Osteoblast (primary cell): Measurements from ENCODE around the gene NTRK3. TPM values are rescaled to one million over a fixed set of nuclear protein-coding genes. Genes with fewer than 3 reads are reported as not detected.

Experiments
- DNase-seq: peaks from one replicate; pipeline ENCODE4 v3.0.0; 2011; ENCODE audit warnings: low spot score, mixed read lengths; ENCODE audit not compliant: insufficient read length; ENCODE audit errors: missing footprints
- H2AFZ ChIP-seq: 2 replicates; pipeline ENCODE4 v1.6.0; 2011; ENCODE audit warnings: mild to moderate bottlenecking, low read length
- H3K27ac ChIP-seq: 2 replicates; pipeline ENCODE4 v1.5.1; 2011; ENCODE audit warnings: mild to moderate bottlenecking, low read depth, low read length, moderate library complexity
- H3K27me3 ChIP-seq: 2 replicates; pipeline ENCODE4 v1.6.0; 2012; ENCODE audit warnings: mild to moderate bottlenecking, control low read depth, inconsistent platforms, low read length, moderate library complexity; ENCODE audit not compliant: insufficient read depth
- H3K36me3 ChIP-seq: 2 replicates; pipeline ENCODE4 v1.5.1; 2011; ENCODE audit warnings: mild to moderate bottlenecking, low read length, control low read depth, moderate library complexity; ENCODE audit not compliant: insufficient read depth
- H3K4me1 ChIP-seq: 2 replicates; pipeline ENCODE4 v1.5.1; 2011; ENCODE audit warnings: mild to moderate bottlenecking, low read length, control low read depth, moderate library complexity; ENCODE audit not compliant: insufficient read depth
- H3K4me2 ChIP-seq: 2 replicates; pipeline ENCODE4 v1.6.0; 2011; ENCODE audit warnings: mild to moderate bottlenecking, low read length; ENCODE audit not compliant: insufficient read depth
- H3K4me3 ChIP-seq: fragments of 200-600 bp; sonication (generic); 3 replicates; pipeline ENCODE4 v1.5.1; 2012; ENCODE audit warnings: mild to moderate bottlenecking, low read length, inconsistent platforms; ENCODE audit not compliant: insufficient read depth
- H3K79me2 ChIP-seq: 2 replicates; pipeline ENCODE4 v1.6.0; 2012; ENCODE audit warnings: mild to moderate bottlenecking, low read length, control low read depth, inconsistent platforms; ENCODE audit not compliant: insufficient read depth
- H3K9me3 ChIP-seq: 2 replicates; pipeline ENCODE4 v1.5.1; 2011; ENCODE audit warnings: low read depth, low read length, control low read depth
- H4K20me1 ChIP-seq: 2 replicates; pipeline ENCODE4 v1.6.0; 2012; ENCODE audit warnings: mild to moderate bottlenecking, low read length, control low read depth; ENCODE audit not compliant: insufficient read depth
- total RNA-seq: library from RNA; depleted of rRNA; stranded (reverse); fragments of >200 nt; gene quantifications from 2 replicates; pipeline ENCODE4 v1.2.3, GENCODE V29; 2012
- TF ChIP-seq, protein P1 (sequence below): IDR thresholded peaks from 2 replicates; pipeline ENCODE4 v1.5.1; 2011; ENCODE audit warnings: mild to moderate bottlenecking, low read depth, low read length, moderate library complexity; ENCODE audit errors: extremely low read depth

NTRK3 gene
- total RNA-seq, 1 donor, result 0.72 TPM

DNA sequence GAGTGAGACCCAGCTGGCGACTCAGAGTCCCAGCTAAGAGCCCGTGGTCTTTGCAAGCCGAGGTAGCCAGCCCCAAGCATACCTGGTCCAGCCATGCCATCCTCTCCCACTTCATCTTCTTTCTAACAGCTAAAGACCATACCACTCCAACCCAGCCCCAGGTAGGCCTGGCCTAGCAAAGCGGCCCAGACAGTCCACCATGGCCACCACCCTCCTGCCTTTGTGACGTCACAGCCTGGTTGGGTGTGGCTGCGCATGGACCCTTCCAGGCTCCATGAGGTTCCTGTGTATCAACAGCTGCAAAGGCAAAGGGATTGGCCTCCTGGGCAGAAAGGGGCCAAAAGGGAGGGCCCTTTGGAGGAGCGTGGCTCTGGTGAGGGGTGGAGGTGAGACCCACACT is 4.1 kb downstream of the NTRK3 start:
- Histone ChIP-seq H3K27ac (no peak overlapping the region), H3K4me2 (no peak overlapping the region), H3K79me2 (no peaks in the 10 kb centered on the region), H4K20me1 (no peaks in the 10 kb centered on the region), H3K4me3 (no peak overlapping the region), H3K36me3 (no peaks in the 10 kb centered on the region), H3K27me3 (peaks cover 40% of the 10 kb centered on the region), H2AFZ (no peak overlapping the region), H3K4me1 (no peaks in the 10 kb centered on the region), H3K9me3 (no peaks in the 10 kb centered on the region)
- TF ChIP-seq, protein P1, sequence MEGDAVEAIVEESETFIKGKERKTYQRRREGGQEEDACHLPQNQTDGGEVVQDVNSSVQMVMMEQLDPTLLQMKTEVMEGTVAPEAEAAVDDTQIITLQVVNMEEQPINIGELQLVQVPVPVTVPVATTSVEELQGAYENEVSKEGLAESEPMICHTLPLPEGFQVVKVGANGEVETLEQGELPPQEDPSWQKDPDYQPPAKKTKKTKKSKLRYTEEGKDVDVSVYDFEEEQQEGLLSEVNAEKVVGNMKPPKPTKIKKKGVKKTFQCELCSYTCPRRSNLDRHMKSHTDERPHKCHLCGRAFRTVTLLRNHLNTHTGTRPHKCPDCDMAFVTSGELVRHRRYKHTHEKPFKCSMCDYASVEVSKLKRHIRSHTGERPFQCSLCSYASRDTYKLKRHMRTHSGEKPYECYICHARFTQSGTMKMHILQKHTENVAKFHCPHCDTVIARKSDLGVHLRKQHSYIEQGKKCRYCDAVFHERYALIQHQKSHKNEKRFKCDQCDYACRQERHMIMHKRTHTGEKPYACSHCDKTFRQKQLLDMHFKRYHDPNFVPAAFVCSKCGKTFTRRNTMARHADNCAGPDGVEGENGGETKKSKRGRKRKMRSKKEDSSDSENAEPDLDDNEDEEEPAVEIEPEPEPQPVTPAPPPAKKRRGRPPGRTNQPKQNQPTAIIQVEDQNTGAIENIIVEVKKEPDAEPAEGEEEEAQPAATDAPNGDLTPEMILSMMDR, result no peak
- DNase-seq, result no peak

DNA sequence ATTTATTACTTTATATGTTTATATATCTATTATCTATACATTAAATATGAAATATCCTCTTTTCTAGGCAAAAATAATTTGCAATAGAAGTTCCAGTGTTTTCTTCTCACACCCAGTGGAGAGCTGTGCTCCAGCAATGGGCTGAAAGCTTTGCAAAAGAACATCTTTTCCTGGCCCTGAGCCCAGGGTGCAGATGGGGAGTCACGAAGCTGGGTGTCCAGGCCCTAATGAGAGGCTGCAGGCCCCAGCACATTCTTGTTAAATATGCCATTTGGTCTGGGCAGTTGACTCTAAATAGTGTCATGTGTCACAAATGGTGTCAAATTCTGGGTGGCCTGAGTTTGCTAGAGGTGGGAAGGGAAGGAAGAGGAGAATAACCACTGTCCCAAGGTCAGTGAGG is 5.7 kb downstream of the NTRK3 start:
- no peak for DNase-seq
- TF ChIP-seq, protein P1, result no peak
- no peaks in the 10 kb centered on the region for H3K79me2 ChIP-seq
- no peaks in the 10 kb centered on the region for H3K9me3 ChIP-seq
- H3K4me3 ChIP-seq, result no peak overlapping the region
- H3K4me1 ChIP-seq, result no peaks in the 10 kb centered on the region
- no peaks in the 10 kb centered on the region for H3K36me3 ChIP-seq
- H3K4me2 ChIP-seq, result no peak overlapping the region
- peaks cover 32% of the 10 kb centered on the region for H3K27me3 ChIP-seq
- H4K20me1 ChIP-seq, result no peaks in the 10 kb centered on the region
- H3K27ac ChIP-seq, result no peak overlapping the region
- no peak overlapping the region for H2AFZ ChIP-seq

DNA sequence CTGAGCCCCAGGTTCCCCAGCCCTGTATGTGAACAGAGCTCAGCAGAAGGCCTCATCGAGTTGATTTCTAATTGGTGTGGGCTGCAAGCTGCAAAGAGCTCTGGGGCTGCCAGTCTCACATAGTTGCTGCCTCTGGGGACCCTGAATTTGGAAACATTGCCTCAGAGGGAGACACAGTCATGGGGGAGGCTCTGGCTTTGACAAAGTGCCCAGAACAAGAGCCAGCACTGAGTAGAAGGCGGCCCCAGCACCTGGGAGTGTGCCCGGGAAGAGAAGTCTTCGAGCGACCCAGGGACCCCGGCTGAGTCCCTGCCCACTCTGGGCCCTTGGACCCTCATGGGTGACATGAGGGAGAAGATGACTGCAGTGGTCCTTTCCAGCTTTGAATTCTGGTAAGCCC is 7.3 kb downstream of the NTRK3 start:
- TF ChIP-seq, protein P1, result no peak
- H3K4me1 ChIP-seq, result no peaks in the 10 kb centered on the region
- DNase-seq, result peak; percentile 91

GRCh38 chr15:88247914-88248313 is 8.6 kb downstream of the NTRK3 start:
- Histone ChIP-seq H3K79me2 (no peaks in the 10 kb centered on the region), H3K27me3 (peaks cover 8% of the 10 kb centered on the region), H3K4me1 (no peaks in the 10 kb centered on the region), H3K4me3 (no peak overlapping the region), H4K20me1 (no peaks in the 10 kb centered on the region), H3K9me3 (no peaks in the 10 kb centered on the region), H3K27ac (no peak overlapping the region), H2AFZ (no peak overlapping the region), H3K36me3 (no peaks in the 10 kb centered on the region), H3K4me2 (no peak overlapping the region)
- TF ChIP-seq, protein P1, result no peak
- DNase-seq, result no peak

More for the DNA sequence above, 7.3 kb downstream of the NTRK3 start:
- H3K4me2 ChIP-seq, result no peak overlapping the region
- H4K20me1 ChIP-seq, result no peaks in the 10 kb centered on the region
- no peaks in the 10 kb centered on the region for H3K9me3 ChIP-seq
- H3K27me3 ChIP-seq, result peaks cover 16% of the 10 kb centered on the region
- H3K36me3 ChIP-seq, result no peaks in the 10 kb centered on the region
- no peak overlapping the region for H2AFZ ChIP-seq
- H3K27ac ChIP-seq, result no peak overlapping the region
- H3K79me2 ChIP-seq, result no peaks in the 10 kb centered on the region
- H3K4me3 ChIP-seq, result no peak overlapping the region
